ENCODE measurements around the gene GLCCI1.

DNA sequence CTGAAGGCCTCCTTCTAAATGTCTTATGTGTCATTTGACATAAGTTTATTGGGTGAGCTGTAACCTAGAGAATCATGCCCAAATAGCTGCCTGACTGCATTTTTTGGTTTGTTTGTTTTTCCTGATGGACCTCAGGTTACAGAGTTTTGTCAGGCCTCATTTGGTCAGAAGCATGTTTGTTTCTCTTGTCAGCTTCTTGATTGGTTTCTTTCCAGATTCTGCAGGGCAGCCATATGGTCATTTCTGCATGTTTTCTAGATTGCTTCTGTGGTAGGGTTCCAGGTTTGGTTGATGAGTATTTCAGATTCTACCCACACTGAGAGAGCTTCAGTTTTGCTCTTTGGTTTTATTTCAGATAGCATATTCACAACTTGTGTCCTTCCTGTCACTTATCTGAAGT, 28.0 kb downstream of the GLCCI1 start:
- TF ChIP-seq, protein P1, sequence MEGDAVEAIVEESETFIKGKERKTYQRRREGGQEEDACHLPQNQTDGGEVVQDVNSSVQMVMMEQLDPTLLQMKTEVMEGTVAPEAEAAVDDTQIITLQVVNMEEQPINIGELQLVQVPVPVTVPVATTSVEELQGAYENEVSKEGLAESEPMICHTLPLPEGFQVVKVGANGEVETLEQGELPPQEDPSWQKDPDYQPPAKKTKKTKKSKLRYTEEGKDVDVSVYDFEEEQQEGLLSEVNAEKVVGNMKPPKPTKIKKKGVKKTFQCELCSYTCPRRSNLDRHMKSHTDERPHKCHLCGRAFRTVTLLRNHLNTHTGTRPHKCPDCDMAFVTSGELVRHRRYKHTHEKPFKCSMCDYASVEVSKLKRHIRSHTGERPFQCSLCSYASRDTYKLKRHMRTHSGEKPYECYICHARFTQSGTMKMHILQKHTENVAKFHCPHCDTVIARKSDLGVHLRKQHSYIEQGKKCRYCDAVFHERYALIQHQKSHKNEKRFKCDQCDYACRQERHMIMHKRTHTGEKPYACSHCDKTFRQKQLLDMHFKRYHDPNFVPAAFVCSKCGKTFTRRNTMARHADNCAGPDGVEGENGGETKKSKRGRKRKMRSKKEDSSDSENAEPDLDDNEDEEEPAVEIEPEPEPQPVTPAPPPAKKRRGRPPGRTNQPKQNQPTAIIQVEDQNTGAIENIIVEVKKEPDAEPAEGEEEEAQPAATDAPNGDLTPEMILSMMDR (conservative IDR thresholded peaks at IDR 0.05; ENCODE audit: low read length) = no peak
- TF ChIP-seq EZH2phosphoT487 (IDR thresholded peaks at IDR 0.05; ENCODE audit: borderline replicate concordance) = no peak
